Astrocyte of the cerebellum (primary cell): ENCODE results near the gene LUC7L.

Experiments used
- DNase-seq: peaks from one replicate; pipeline ENCODE4 v3.0.0-alpha.2; 2011; ENCODE audit warnings: low read depth
- H3K4me3 ChIP-seq: 2 replicates; pipeline ENCODE4 v1.5.1; 2011; ENCODE audit warnings: mild to moderate bottlenecking, low read depth, low read length, moderate library complexity
- in situ Hi-C: cut with HindIII; loops from 2 replicates; pipeline ENCODE4 v1.10.0; 2017; ENCODE audit warnings: low sequenced_read_pairs
- TF ChIP-seq, protein P1 (sequence below): IDR thresholded peaks from 2 replicates; pipeline ENCODE4 v1.5.1; 2012; ENCODE audit warnings: low read length, low read depth, moderate library complexity, mild to moderate bottlenecking; ENCODE audit errors: missing control alignments

Gene LUC7L

GRCh38 chr16:200388-200787, 28.9 kb downstream of the LUC7L start:
- in situ Hi-C loops: no loop called here
- DNase-seq: no peak
- no peak overlapping the region for H3K4me3 ChIP-seq
- TF ChIP-seq, protein P1, sequence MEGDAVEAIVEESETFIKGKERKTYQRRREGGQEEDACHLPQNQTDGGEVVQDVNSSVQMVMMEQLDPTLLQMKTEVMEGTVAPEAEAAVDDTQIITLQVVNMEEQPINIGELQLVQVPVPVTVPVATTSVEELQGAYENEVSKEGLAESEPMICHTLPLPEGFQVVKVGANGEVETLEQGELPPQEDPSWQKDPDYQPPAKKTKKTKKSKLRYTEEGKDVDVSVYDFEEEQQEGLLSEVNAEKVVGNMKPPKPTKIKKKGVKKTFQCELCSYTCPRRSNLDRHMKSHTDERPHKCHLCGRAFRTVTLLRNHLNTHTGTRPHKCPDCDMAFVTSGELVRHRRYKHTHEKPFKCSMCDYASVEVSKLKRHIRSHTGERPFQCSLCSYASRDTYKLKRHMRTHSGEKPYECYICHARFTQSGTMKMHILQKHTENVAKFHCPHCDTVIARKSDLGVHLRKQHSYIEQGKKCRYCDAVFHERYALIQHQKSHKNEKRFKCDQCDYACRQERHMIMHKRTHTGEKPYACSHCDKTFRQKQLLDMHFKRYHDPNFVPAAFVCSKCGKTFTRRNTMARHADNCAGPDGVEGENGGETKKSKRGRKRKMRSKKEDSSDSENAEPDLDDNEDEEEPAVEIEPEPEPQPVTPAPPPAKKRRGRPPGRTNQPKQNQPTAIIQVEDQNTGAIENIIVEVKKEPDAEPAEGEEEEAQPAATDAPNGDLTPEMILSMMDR: no peak

GRCh38 chr16:194516-194915, 34.7 kb downstream of the LUC7L start:
- in situ Hi-C loops: no loop called here
- TF ChIP-seq, protein P1: no peak
- no peak for DNase-seq

DNA sequence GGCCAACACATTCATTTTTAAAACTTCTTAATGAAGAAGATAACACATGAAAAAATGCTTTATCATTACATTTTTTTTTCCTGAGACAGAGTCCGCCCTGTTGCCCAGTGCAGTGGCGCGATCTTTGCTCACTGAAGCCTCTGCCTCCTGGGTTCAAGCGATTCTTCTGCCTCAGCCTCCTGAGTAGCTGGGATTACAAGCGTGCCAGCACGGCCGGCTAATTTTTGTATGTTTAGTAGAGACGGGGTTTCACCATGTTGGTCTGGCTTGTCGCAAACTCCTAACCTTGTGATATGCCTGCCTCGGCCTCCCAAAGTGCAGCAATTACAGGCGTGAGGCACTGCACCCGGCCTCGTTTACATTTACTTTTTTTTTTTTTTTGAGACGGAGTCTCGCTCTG, 35.8 kb downstream of the LUC7L start:
- DNase-seq: no peak
- in situ Hi-C loops: no loop called here
- H3K4me3 ChIP-seq: no peak overlapping the region
- TF ChIP-seq, protein P1: no peak

More at GRCh38 chr16:194516-194915, 34.7 kb downstream of the LUC7L start:
- H3K4me3 ChIP-seq: no peak overlapping the region

DNA sequence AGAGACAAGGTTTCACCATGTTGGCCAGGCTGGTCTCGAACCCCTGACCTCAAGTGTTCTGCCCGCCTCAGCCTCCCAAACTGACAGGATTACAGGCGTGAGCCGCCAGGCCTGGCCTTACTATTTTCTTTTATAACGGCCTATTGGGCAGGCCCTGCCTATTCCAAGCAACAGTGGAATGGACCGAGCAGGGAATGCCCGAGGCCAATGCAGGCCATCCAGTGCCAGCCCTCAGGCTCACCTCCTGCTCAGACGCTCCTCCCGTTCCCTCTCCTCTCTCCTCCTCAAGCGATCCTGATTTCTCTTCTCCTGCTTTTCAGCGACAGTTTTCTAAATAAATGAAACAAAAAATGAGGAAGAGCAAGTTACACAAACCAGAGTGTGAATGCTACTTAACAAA, 36.6 kb downstream of the LUC7L start:
- in situ Hi-C loops: no loop called here
- no peak overlapping the region for H3K4me3 ChIP-seq
- DNase-seq: no peak
- TF ChIP-seq, protein P1: no peak

DNA sequence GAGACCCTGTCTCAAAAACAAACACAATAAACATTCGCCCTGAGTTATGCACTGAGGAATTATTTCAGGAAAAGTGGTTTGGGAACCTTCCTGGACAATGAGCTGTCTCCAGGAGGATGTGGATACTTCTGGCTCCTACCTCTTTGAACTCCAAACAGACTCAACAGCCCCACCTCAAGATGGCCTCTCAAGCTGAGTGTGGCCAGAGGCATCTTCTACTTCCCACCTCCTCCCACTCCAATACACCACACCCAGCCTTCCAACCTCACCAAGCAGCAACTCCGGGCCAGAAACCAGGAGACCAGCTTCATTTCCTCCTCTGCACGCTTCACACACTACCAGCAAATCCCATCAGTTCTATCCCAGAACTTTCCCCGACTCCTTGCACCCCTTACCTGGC, 37.4 kb downstream of the LUC7L start:
- TF ChIP-seq, protein P1: no peak
- DNase-seq: no peak
- no peak overlapping the region for H3K4me3 ChIP-seq
- in situ Hi-C loops: no loop called here

GRCh38 chr16:189604-190186, 39.6 kb downstream of the LUC7L start:
- TF ChIP-seq, protein P1: no peak
- no peak for DNase-seq
- in situ Hi-C loops: no loop called here
- no peak overlapping the region for H3K4me3 ChIP-seq
